MM.1S (cell line): ENCODE results near the gene KRTAP10-2.

Experiments used
- DNase-seq: peaks from one replicate; pipeline ENCODE4 v3.0.0-alpha.2; 2015
- H2AFZ ChIP-seq: fragments of 300-600 bp; sonication (generic); 2 replicates; pipeline ENCODE4 v1.6.0; 2016; ENCODE audit warnings: antibody characterized with exemption, low read length
- H3F3A ChIP-seq: fragments of 300-600 bp; sonication (generic); 2 replicates; pipeline ENCODE4 v1.6.1; 2016; ENCODE audit warnings: mild to moderate bottlenecking, antibody characterized with exemption, low read length, moderate library complexity, mixed read lengths; ENCODE audit not compliant: insufficient read depth
- H3K27ac ChIP-seq: fragments of 300-600 bp; sonication (generic); 2 replicates; pipeline ENCODE4 v1.5.1; 2016; ENCODE audit warnings: mild to moderate bottlenecking, low read length
- H3K27me3 ChIP-seq: fragments of 300-600 bp; sonication (generic); replicated peaks from 2 replicates; pipeline ENCODE4 v1.6.0; 2016; ENCODE audit warnings: low read length; ENCODE audit not compliant: insufficient read depth
- H3K36me3 ChIP-seq: fragments of 300-600 bp; sonication (generic); replicated peaks from 2 replicates; pipeline ENCODE4 v1.6.1; 2016; ENCODE audit warnings: mild to moderate bottlenecking, low read length, mixed read lengths; ENCODE audit not compliant: insufficient read depth
- H3K4me1 ChIP-seq: fragments of 300-600 bp; sonication (generic); 2 replicates; pipeline ENCODE4 v1.6.1; 2016; ENCODE audit warnings: low read length, mixed read lengths
- H3K4me2 ChIP-seq: fragments of 300-600 bp; sonication (generic); 2 replicates; pipeline ENCODE4 v1.6.0; 2016; ENCODE audit warnings: low read depth, low read length
- H3K4me3 ChIP-seq: fragments of 300-600 bp; sonication (generic); 2 replicates; pipeline ENCODE4 v1.5.1; 2016; ENCODE audit warnings: low read length, mixed read lengths
- H3K79me2 ChIP-seq: fragments of 300-600 bp; sonication (generic); 2 replicates; pipeline ENCODE4 v1.6.1; 2016; ENCODE audit warnings: mixed run types, low read length, mixed read lengths
- H3K9ac ChIP-seq: fragments of 300-600 bp; sonication (generic); 2 replicates; pipeline ENCODE4 v1.6.1; 2016; ENCODE audit warnings: low read length, mixed read lengths
- H3K9me2 ChIP-seq: fragments of 300-600 bp; sonication (generic); replicated peaks from 2 replicates; pipeline ENCODE4 v1.6.1; 2016; ENCODE audit warnings: mild to moderate bottlenecking, low read length, mixed read lengths; ENCODE audit not compliant: insufficient read depth
- H3K9me3 ChIP-seq: fragments of 300-600 bp; sonication (generic); replicated peaks from 2 replicates; pipeline ENCODE4 v1.6.1; 2016; ENCODE audit warnings: mild to moderate bottlenecking, low read length, mixed read lengths; ENCODE audit not compliant: insufficient read depth
- H4K20me1 ChIP-seq: fragments of 300-600 bp; sonication (generic); 2 replicates; pipeline ENCODE4 v1.6.1; 2016; ENCODE audit warnings: mild to moderate bottlenecking, low read length, moderate library complexity, mixed read lengths; ENCODE audit not compliant: insufficient read depth
- EZH2 ChIP-seq: fragments of 300-600 bp; sonication (generic); optimal IDR thresholded peaks from 2 replicates; pipeline ENCODE3; 2017; ENCODE audit warnings: low read depth, mild to moderate bottlenecking, antibody characterized with exemption, low read length, mixed read lengths
- EZH2phosphoT487 ChIP-seq: fragments of 300-600 bp; sonication (generic); IDR thresholded peaks from 2 replicates; pipeline ENCODE4 v1.6.1; 2018; ENCODE audit warnings: antibody characterized with exemption, low read length
- TF ChIP-seq, protein P1 (sequence below): fragments of 300-600 bp; sonication (generic); IDR thresholded peaks from 2 replicates; pipeline ENCODE4 v1.5.1; 2016; ENCODE audit warnings: antibody characterized with exemption, low read length, mixed read lengths

KRTAP10-2 gene

GRCh38 chr21:44511938-44512275 lies 39.4 kb downstream of the KRTAP10-2 start:
- Histone ChIP-seq H3K9me3 (no peaks in the 10 kb centered on the region), H3K79me2 (no peaks in the 10 kb centered on the region), H3F3A (no peaks in the 10 kb centered on the region), H3K9me2 (no peaks in the 10 kb centered on the region), H3K27ac (no peak overlapping the region), H3K4me2 (no peak overlapping the region), H2AFZ (no peak overlapping the region), H3K4me3 (no peak overlapping the region), H4K20me1 (no peaks in the 10 kb centered on the region), H3K36me3 (no peaks in the 10 kb centered on the region), H3K4me1 (no peaks in the 10 kb centered on the region; the same call in 1 of the 2 replicates), H3K27me3 (peaks cover 97% of the 10 kb centered on the region), H3K9ac (no peak overlapping the region)
- no peak for DNase-seq
- TF ChIP-seq, protein P1, sequence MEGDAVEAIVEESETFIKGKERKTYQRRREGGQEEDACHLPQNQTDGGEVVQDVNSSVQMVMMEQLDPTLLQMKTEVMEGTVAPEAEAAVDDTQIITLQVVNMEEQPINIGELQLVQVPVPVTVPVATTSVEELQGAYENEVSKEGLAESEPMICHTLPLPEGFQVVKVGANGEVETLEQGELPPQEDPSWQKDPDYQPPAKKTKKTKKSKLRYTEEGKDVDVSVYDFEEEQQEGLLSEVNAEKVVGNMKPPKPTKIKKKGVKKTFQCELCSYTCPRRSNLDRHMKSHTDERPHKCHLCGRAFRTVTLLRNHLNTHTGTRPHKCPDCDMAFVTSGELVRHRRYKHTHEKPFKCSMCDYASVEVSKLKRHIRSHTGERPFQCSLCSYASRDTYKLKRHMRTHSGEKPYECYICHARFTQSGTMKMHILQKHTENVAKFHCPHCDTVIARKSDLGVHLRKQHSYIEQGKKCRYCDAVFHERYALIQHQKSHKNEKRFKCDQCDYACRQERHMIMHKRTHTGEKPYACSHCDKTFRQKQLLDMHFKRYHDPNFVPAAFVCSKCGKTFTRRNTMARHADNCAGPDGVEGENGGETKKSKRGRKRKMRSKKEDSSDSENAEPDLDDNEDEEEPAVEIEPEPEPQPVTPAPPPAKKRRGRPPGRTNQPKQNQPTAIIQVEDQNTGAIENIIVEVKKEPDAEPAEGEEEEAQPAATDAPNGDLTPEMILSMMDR = no peak
- TF ChIP-seq EZH2phosphoT487 = no peak
- no peak for TF ChIP-seq EZH2

DNA sequence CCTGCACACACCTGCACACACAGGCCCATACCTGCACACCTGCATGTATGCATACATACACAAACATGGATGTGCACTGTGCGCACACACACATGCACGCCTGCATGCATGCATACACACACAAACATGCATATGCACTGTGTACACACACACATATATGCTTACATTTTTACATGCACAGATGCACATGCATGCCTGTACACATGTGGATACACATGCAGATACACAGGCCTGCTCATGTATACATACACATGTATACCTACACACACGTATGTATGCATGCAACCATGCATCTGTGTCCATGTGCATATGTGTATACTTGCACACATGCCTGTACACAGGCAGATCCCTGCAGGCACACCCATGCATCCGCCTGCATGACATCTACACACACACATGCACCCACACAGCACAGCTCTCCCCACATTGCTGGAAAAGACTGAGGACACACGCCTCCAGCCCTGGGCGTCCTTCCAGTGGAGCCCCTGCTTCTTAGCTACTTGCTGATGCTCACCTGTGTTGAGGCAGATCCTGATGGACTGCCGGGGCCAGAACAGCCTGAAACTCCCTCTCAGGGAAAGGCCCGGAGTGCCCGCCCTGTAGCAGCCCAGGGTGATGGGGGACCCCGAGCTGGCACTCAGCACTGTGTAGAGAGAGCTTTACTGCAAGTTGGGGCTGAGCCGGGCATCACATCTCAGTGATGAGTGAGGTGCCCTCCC lies 39.9 kb downstream of the KRTAP10-2 start:
- H4K20me1 ChIP-seq = no peaks in the 10 kb centered on the region
- peaks cover 97% of the 10 kb centered on the region for H3K27me3 ChIP-seq
- no peak overlapping the region for H2AFZ ChIP-seq
- no peaks in the 10 kb centered on the region for H3K9me2 ChIP-seq
- DNase-seq = no peak
- no peaks in the 10 kb centered on the region for H3K79me2 ChIP-seq
- no peaks in the 10 kb centered on the region for H3F3A ChIP-seq
- H3K27ac ChIP-seq = no peak overlapping the region
- no peak overlapping the region for H3K9ac ChIP-seq
- no peak for TF ChIP-seq EZH2
- TF ChIP-seq EZH2phosphoT487 = no peak
- TF ChIP-seq, protein P1 = no peak
- no peaks in the 10 kb centered on the region; the same call in 1 of the 2 replicates for H3K4me1 ChIP-seq
- no peaks in the 10 kb centered on the region for H3K36me3 ChIP-seq
- H3K4me2 ChIP-seq = 0 out of 2 replicates have a peak overlapping the region, but pooled peaks have one; percentile 3
- H3K9me3 ChIP-seq = no peaks in the 10 kb centered on the region
- H3K4me3 ChIP-seq = 0 out of 2 replicates have a peak overlapping the region, but pooled peaks have one; percentile 25

DNA sequence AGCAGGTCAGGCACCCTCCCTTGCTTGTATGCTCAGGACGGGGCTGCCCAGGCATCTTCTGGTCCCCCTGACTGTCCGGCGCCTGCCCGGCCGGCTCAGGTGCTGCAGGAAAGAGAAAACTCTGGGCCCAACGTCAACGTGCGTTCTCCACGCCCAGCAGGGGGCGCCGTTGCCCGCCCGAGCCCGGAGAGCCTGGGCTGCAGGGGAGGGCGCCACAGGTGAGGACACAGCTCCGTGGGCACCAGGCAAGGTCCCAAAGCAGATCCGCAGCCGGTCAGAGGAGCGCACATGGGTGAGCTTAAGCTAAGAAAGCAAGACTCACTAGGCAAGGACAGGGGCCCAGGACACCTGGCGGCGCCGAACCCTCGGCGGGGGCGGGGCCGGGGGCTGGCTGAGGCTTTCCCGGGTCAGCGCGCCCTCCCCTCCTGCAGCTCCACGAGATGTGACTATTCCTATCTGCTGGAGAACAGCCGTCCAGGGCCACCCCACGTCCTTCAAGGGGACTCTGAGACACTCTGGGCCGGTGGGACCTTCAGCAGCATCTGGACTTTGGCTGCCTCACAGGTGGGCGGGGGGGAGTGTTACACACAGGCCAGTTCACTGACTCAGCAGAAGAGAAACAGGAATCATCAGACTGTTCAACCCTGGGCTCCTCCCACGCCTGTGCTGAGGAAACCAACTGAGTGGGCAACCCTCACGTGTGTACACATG lies 40.6 kb downstream of the KRTAP10-2 start:
- no peaks in the 10 kb centered on the region for H3K79me2 ChIP-seq
- TF ChIP-seq, protein P1 = peak; percentile 97
- TF ChIP-seq EZH2phosphoT487 = no peak
- no peaks in the 10 kb centered on the region for H3K36me3 ChIP-seq
- H3K27ac ChIP-seq = no peak overlapping the region
- peak overlapping the region; percentile 56 for H3K4me2 ChIP-seq
- no peaks in the 10 kb centered on the region for H3F3A ChIP-seq
- no peaks in the 10 kb centered on the region; the same call in 1 of the 2 replicates for H3K4me1 ChIP-seq
- peak; percentile 77 for DNase-seq
- H4K20me1 ChIP-seq = no peaks in the 10 kb centered on the region
- peaks cover 97% of the 10 kb centered on the region for H3K27me3 ChIP-seq
- H3K4me3 ChIP-seq = peak overlapping the region; percentile 25; the same call in 1 of the 2 replicates
- no peaks in the 10 kb centered on the region for H3K9me3 ChIP-seq
- no peaks in the 10 kb centered on the region for H3K9me2 ChIP-seq
- H3K9ac ChIP-seq = no peak overlapping the region; the same call in 1 of the 2 replicates
- peak overlapping the region; percentile 36 for H2AFZ ChIP-seq
